T-helper 22 cell (primary cell): ENCODE measurements around the gene MRPL30.
"Not testable (repeated sequence)": the region's sequence is repeated elsewhere in the genome, so short reads cannot be mapped to it uniquely, and the experiment has no call there.

Experiments used
- DNase-seq: peaks from one replicate; pipeline ENCODE4 v3.0.0-alpha.2; 2020; ENCODE audit warnings: low read depth

The MRPL30 gene

DNA sequence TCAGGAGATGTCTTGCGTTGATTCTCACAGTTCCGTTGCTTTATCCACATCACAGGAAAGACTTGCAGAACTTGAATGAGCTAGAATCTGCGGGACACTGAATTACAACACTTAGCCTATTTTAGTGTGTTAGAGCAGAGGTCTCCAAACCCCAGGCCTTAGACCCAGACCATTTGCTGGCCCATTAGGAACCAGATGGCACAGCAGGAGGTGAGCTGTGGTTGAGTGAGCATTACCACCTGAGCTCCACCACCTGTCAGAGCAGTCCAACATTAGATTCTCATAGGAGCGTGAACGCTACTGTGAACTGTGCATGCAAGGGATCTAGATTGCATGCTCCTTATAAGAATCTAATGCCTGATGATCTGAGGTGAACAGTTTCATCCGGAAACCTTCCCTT, 3.8 kb downstream of the MRPL30 start:
- DNase-seq, result no peak

DNA sequence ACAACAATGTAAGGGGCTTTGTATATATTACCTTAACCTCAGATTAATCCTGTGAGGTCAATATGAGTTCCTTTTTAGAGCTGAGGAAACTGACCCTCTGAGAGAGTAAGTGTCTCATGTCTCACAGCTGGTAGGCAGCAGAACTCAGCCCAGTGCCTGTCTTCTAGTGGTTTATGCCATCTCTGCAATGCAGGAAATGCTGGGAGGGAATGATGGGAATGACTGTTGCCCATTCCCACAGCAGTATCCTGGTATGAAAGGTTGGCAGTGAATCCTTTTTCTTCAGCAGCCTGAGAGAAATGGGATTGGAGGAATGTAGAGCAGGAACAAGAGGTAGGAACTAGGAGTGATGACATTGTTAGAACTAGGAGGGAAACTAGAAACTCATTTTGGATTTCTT, 6.0 kb downstream of the MRPL30 start:
- no peak for DNase-seq

DNA sequence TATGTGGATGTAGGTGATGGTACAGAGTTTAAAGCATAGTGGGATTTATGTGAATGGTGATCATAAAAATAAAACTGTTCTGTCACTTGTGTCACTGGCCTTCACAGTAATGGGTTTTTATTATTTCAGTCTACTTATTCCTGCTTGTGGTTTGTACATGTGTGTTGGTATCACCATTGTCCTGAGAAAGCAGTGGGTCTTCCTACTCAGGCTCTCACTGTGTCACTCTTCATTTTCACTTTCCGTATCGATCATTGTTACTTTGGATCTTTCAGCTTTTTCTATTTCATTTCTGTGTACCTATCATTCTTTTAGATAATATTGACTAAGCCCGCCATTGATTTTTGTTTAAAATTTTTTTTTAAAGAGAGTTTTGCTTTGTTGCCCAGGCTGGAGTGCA, 7.4 kb downstream of the MRPL30 start:
- DNase-seq, result no peak

DNA sequence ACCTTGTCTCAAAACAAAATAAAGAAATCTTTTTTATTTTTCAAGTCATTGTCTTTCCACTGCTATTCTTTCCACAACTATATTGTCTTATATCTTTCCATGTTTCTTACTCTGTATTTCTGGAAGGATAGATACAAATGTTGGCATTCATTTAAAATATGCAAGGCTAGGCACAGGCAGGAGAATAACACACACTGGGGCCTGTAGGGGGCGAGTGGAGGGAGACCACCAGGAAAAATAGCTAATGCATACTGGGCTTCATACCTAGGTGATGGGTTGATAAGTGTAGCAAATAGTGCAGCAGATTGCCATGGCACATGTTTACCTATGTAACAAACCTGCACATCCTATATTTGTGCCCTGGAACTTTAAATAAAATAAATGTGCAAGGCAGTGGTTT, 9.6 kb downstream of the MRPL30 start:
- DNase-seq, result no peak

DNA sequence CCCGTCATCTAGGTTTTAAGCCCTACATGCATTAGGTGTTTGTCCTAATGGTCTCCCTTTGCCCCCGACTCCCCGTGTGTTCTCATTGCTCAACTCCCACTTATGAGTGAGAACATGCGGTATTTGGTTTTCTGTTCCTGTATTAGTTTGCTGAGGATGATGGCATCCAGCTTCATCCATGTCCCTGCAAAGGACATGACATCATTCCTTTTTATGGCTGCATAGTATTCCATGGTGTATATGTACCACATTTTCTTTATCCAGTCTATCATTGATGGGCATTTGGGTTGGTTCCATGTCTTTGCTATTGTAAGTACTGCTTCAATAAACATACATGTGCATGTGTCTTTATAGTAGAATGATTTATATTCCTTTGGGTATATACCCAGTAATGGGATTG, 11.4 kb downstream of the MRPL30 start:
- not testable (repeated sequence) for DNase-seq

GRCh38 chr2:99198103-99198841, 17.3 kb downstream of the MRPL30 start:
- DNase-seq, result no peak

DNA sequence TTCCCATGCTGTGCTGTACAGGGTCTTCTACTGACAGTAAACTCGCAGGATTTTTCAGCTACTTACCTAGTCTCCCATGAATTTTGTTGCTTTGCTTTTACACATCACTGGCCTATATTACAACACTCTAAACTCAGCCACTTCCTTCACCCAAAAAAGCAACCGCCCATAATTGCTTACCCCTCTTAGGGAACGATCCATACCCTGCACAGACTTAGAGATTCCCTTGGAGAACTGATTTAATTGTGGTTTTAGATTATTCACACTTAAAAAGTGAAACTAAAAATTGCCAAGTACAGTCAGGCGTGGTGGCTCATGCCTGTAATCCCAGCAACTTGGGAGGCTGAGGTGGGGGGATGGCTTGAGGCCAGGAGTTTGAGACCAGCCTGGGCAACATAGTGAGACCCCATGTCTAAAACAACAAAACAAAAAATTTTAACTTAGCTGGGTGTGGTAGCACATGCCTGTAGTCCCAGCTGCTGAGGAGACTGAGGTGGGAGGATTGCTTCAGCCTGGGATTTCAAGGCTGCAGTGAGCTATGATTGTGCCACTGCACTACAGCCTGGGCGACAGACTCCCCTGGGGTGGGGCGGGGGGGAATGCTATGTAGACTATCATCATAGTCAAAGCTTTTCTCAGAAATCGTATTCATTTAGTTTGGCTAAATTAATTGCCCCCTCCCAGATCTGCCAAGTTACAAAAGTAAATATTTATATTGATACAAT, 19.3 kb downstream of the MRPL30 start:
- no peak for DNase-seq

- DNase-seq, result no peak
These were observed 21.1 kb downstream of the MRPL30 start for GRCh38 chr2:99201959-99202678.

GRCh38 chr2:99205491-99205890, 24.5 kb downstream of the MRPL30 start:
- no peak for DNase-seq

DNA sequence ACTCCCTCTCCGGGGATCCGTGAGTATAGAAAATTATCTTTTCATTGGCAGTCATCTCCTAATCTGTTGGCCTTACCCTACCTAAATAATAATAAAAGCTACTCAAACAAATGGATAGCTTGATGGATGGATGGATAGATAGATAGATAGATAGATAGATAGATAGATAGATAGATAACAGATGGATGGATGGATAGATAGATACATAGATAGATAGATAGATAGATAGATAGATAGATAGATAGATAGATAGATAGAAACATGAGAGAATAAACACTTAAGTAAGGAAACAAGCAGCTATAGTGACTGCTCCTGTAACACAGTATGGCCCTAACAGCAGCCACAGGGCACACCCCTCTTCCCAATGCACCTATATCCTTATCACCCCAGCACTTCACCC, 35.1 kb downstream of the MRPL30 start:
- DNase-seq, result no peak

- no peak for DNase-seq
These were observed 37.0 kb downstream of the MRPL30 start for GRCh38 chr2:99217929-99218501.

DNA sequence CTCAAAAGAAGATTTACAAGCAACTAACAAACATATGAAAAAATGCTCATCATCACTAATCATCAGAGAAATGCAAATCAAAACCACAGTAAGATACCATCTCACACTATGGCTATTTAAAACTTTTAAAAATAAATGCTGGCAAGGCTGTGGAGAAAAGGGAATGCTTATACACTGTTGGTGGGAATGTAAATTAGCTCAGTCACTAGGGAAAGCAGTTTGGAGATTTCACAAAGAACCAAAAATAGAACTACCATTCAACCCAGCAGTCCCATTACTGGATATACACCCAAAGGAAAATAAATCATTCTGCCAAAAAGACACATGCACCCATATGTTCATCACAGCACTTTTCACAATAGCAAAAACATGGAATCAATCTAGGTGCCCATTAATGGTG, 52.2 kb downstream of the MRPL30 start:
- DNase-seq, result not testable (repeated sequence)

- no peak for DNase-seq
These were observed 57.6 kb downstream of the MRPL30 start for GRCh38 chr2:99238599-99238998.

- DNase-seq, result no peak
These were observed 59.4 kb downstream of the MRPL30 start for GRCh38 chr2:99240431-99240830.

- DNase-seq, result no peak
These were observed 61.2 kb downstream of the MRPL30 start for GRCh38 chr2:99242151-99242550.
